OCI-LY1 (cell line): ENCODE data around the gene TAF6.

Experiments
- H2AFZ ChIP-seq: fragments of 200-600 bp; sonication (generic), shearing (Covaris generic); 2 replicates; pipeline ENCODE4 v1.6.0; 2014; ENCODE audit warnings: antibody characterized with exemption, mild to moderate bottlenecking, low read length
- H3F3A ChIP-seq: fragments of 200-600 bp; sonication (generic), shearing (Covaris generic); 2 replicates; pipeline ENCODE4 v1.6.0; 2014; ENCODE audit warnings: mild to moderate bottlenecking, antibody characterized with exemption, low read length, moderate library complexity; ENCODE audit not compliant: insufficient read depth
- H3K27ac ChIP-seq: fragments of 200-600 bp; sonication (generic); 2 replicates; pipeline ENCODE4 v1.5.1; 2014; ENCODE audit warnings: low read length, mixed run types, mild to moderate bottlenecking, low read depth; ENCODE audit not compliant: poor library complexity, severe bottlenecking
- H3K27me3 ChIP-seq: fragments of 200-600 bp; sonication (generic); 2 replicates; pipeline ENCODE4 v1.6.0; 2014; ENCODE audit warnings: antibody characterized with exemption, mild to moderate bottlenecking, low read length, moderate library complexity; ENCODE audit not compliant: insufficient read depth
- H3K36me3 ChIP-seq: fragments of 200-600 bp; sonication (generic); 2 replicates; pipeline ENCODE4 v1.6.1; 2014; ENCODE audit warnings: mild to moderate bottlenecking, antibody characterized with exemption, low read length, moderate library complexity, mixed read lengths; ENCODE audit not compliant: insufficient read depth
- H3K4me1 ChIP-seq: fragments of 200-600 bp; sonication (generic); 2 replicates; pipeline ENCODE4 v1.5.1; 2014; ENCODE audit warnings: mild to moderate bottlenecking, low read length, moderate library complexity; ENCODE audit not compliant: insufficient read depth, severe bottlenecking
- H3K4me2 ChIP-seq: fragments of 200-600 bp; sonication (generic), shearing (Covaris generic); 2 replicates; pipeline ENCODE4 v1.6.1; 2014; ENCODE audit warnings: low read length
- H3K4me3 ChIP-seq: fragments of 200-600 bp; sonication (generic); 2 replicates; pipeline ENCODE4 v1.5.1; 2014; ENCODE audit warnings: low read length, low read depth, mild to moderate bottlenecking, mixed read lengths; ENCODE audit not compliant: poor library complexity, severe bottlenecking
- H3K79me2 ChIP-seq: fragments of 200-600 bp; shearing (Covaris generic); 2 replicates; pipeline ENCODE4 v1.6.1; 2016; ENCODE audit warnings: mixed run types, low read length, mixed read lengths; ENCODE audit not compliant: insufficient read depth
- H3K9ac ChIP-seq: fragments of 200-600 bp; sonication (generic), shearing (Covaris generic); 2 replicates; pipeline ENCODE4 v1.6.1; 2014; ENCODE audit warnings: mild to moderate bottlenecking, low read length, mixed read lengths
- H3K9me2 ChIP-seq: fragments of 200-600 bp; sonication (generic), shearing (Covaris generic); 2 replicates; pipeline ENCODE4 v1.6.1; 2014; ENCODE audit warnings: low read depth, mild to moderate bottlenecking, low read length, mixed read lengths
- H3K9me3 ChIP-seq: fragments of 200-600 bp; shearing (Covaris generic); 2 replicates; pipeline ENCODE4 v1.6.1; 2014; ENCODE audit warnings: low read length, mixed read lengths
- H4K20me1 ChIP-seq: fragments of 200-600 bp; sonication (generic), shearing (Covaris generic); 2 replicates; pipeline ENCODE4 v1.6.0; 2016; ENCODE audit warnings: mild to moderate bottlenecking, low read length; ENCODE audit not compliant: insufficient read depth
- EZH2 ChIP-seq: fragments of 200-600 bp; sonication (generic), shearing (Covaris generic); IDR thresholded peaks from 2 replicates; pipeline ENCODE4 v1.8.0; 2017; ENCODE audit warnings: borderline replicate concordance, mixed run types, mild to moderate bottlenecking, antibody characterized with exemption, low read length, moderate library complexity, mixed read lengths
- TF ChIP-seq, protein P1 (sequence below): fragments of 200-600 bp; sonication (generic), shearing (Covaris generic); IDR thresholded peaks from 2 replicates; pipeline ENCODE4 v1.5.1; 2017; ENCODE audit warnings: mild to moderate bottlenecking, antibody characterized with exemption, low read length, moderate library complexity, mixed read lengths

Gene TAF6

GRCh38 chr7:100152937-100153666 lies 33.9 kb upstream of the TAF6 start:
- TF ChIP-seq, protein P1, sequence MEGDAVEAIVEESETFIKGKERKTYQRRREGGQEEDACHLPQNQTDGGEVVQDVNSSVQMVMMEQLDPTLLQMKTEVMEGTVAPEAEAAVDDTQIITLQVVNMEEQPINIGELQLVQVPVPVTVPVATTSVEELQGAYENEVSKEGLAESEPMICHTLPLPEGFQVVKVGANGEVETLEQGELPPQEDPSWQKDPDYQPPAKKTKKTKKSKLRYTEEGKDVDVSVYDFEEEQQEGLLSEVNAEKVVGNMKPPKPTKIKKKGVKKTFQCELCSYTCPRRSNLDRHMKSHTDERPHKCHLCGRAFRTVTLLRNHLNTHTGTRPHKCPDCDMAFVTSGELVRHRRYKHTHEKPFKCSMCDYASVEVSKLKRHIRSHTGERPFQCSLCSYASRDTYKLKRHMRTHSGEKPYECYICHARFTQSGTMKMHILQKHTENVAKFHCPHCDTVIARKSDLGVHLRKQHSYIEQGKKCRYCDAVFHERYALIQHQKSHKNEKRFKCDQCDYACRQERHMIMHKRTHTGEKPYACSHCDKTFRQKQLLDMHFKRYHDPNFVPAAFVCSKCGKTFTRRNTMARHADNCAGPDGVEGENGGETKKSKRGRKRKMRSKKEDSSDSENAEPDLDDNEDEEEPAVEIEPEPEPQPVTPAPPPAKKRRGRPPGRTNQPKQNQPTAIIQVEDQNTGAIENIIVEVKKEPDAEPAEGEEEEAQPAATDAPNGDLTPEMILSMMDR, result no peak
- no peak for TF ChIP-seq EZH2
- H3K27ac ChIP-seq, result peak overlapping the region; percentile 44
- peaks cover 5% of the 10 kb centered on the region; the same call in 1 of the 2 replicates for H3F3A ChIP-seq
- H3K4me2 ChIP-seq, result peak overlapping the region; percentile 29; the same call in 1 of the 2 replicates
- H3K4me3 ChIP-seq, result no peak overlapping the region
- H3K79me2 ChIP-seq, result peaks cover 11% of the 10 kb centered on the region
- H3K9me2 ChIP-seq, result no peaks in the 10 kb centered on the region
- no peaks in the 10 kb centered on the region for H3K27me3 ChIP-seq
- H3K9me3 ChIP-seq, result no peaks in the 10 kb centered on the region
- peaks cover 82% of the 10 kb centered on the region for H3K4me1 ChIP-seq
- no peak overlapping the region for H2AFZ ChIP-seq
- no peaks in the 10 kb centered on the region for H4K20me1 ChIP-seq
- H3K9ac ChIP-seq, result no peak overlapping the region
- peaks cover 60% of the 10 kb centered on the region for H3K36me3 ChIP-seq

DNA sequence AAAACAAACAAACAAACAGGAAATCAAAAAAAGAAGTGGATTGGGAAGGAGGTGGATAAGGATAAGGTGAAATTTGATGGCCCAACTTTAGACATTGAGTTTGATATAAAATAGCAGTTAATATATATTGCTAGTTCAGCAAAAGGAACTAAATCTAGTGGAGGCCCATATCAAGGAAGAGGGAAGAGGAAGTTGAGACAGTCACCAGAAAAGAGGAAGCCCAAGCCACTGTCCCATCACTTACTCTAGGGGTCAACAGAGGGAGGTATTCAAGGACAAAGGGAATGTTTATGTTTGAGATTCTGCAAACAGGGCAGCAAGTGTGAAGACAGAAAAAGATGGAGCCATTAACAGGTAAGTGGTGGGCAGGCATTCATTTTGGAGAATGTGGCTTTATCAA lies 33.2 kb upstream of the TAF6 start:
- Histone ChIP-seq H3K9ac (no peak overlapping the region), H2AFZ (no peak overlapping the region), H3K79me2 (peaks cover 11% of the 10 kb centered on the region), H3K9me2 (no peaks in the 10 kb centered on the region), H3F3A (peaks cover 5% of the 10 kb centered on the region; the same call in 1 of the 2 replicates), H3K27me3 (no peaks in the 10 kb centered on the region), H3K4me1 (peaks cover 81% of the 10 kb centered on the region), H3K4me3 (no peak overlapping the region), H3K9me3 (no peaks in the 10 kb centered on the region), H3K27ac (peak overlapping the region; percentile 44), H3K36me3 (peaks cover 60% of the 10 kb centered on the region), H3K4me2 (peak overlapping the region; percentile 29; the same call in 1 of the 2 replicates), H4K20me1 (no peaks in the 10 kb centered on the region)
- TF ChIP-seq EZH2, result no peak
- TF ChIP-seq, protein P1, result no peak; the same call in 1 of the 2 replicates

- Histone ChIP-seq H4K20me1 (no peaks in the 10 kb centered on the region), H3K4me2 (peak within 1 kb of the TSS; percentile 86), H3K9me3 (no peaks in the 10 kb centered on the region), H3K27ac (peak within 1 kb of the TSS; percentile 70), H2AFZ (peak within 1 kb of the TSS; percentile 41), H3K9ac (peak within 1 kb of the TSS; percentile 86), H3F3A (peaks cover 5% of the 10 kb centered on the region; the same call in 1 of the 2 replicates), H3K27me3 (no peaks in the 10 kb centered on the region), H3K4me3 (peak within 1 kb of the TSS; percentile 79), H3K79me2 (peaks cover 11% of the 10 kb centered on the region), H3K4me1 (peaks cover 46% of the 10 kb centered on the region), H3K36me3 (peaks cover 26% of the 10 kb centered on the region; the same call in 1 of the 2 replicates), H3K9me2 (no peaks in the 10 kb centered on the region)
- TF ChIP-seq, protein P1, result no peak
- TF ChIP-seq EZH2, result no peak
These were observed 29.6 kb upstream of the TAF6 start, which contains the start of gene LAMTOR4 for GRCh38 chr7:100148559-100149328. Gene LAMTOR4, plus strand, starts transcription at chr7:100148918. Its CDS starts 55 bp downstream, at chr7:100148973.
